GM23338 (cell line): ENCODE data around the gene LIMA1. TPM values are rescaled to one million over a fixed set of nuclear protein-coding genes. Genes with fewer than 3 reads are reported as not detected.

Source experiments
- ATAC-seq: fragments of 200-7000 bp; cut with Tn5 transposase; 3 replicates; pipeline ENCODE4 v1.9.1; 2020
- DNase-seq: peaks from one replicate; pipeline ENCODE4 v3.0.0-alpha.2; 2015; ENCODE audit warnings: low spot score
- H2AFZ ChIP-seq: fragments of 200-600 bp; sonication (generic); 2 replicates; pipeline ENCODE4 v1.8.0; 2016; ENCODE audit warnings: antibody characterized with exemption, mild to moderate bottlenecking, moderate library complexity
- H3F3A ChIP-seq: fragments of 200-600 bp; sonication (generic); replicated peaks from 2 replicates; pipeline ENCODE4 v1.8.0; 2017; ENCODE audit warnings: antibody characterized with exemption, mixed run types, low read depth
- H3K27ac ChIP-seq: fragments of 200-600 bp; sonication (generic); 2 replicates; pipeline ENCODE4 v1.6.1; 2016; ENCODE audit warnings: low read depth
- H3K27me3 ChIP-seq: fragments of 200-600 bp; sonication (generic); 2 replicates; pipeline ENCODE4 v1.8.0; 2016; ENCODE audit warnings: mild to moderate bottlenecking, mixed run types, moderate library complexity; ENCODE audit not compliant: insufficient read depth
- H3K36me3 ChIP-seq: fragments of 200-600 bp; sonication (generic); 2 replicates; pipeline ENCODE4 v1.8.0; 2016; ENCODE audit warnings: mild to moderate bottlenecking; ENCODE audit not compliant: insufficient read depth
- H3K4me1 ChIP-seq: fragments of 200-600 bp; sonication (generic); 2 replicates; pipeline ENCODE4 v1.8.0; 2016; ENCODE audit warnings: mild to moderate bottlenecking, moderate library complexity; ENCODE audit not compliant: insufficient read depth
- H3K4me2 ChIP-seq: fragments of 200-600 bp; sonication (generic); 2 replicates; pipeline ENCODE4 v1.7.1; 2017; ENCODE audit warnings: mixed run types
- H3K4me3 ChIP-seq: fragments of 200-600 bp; sonication (generic); 2 replicates; pipeline ENCODE4 v1.6.1; 2016; ENCODE audit warnings: mixed run types
- H3K79me2 ChIP-seq: fragments of 200-600 bp; sonication (generic); replicated peaks from 2 replicates; pipeline ENCODE4 v1.8.0; 2017; ENCODE audit warnings: mild to moderate bottlenecking; ENCODE audit not compliant: insufficient read depth
- H3K9me2 ChIP-seq: fragments of 200-600 bp; sonication (generic); 2 replicates; pipeline ENCODE4 v1.8.0; 2017; ENCODE audit not compliant: insufficient read depth
- H4K20me1 ChIP-seq: fragments of 200-600 bp; sonication (generic); replicated peaks from 2 replicates; pipeline ENCODE4 v1.8.0; 2017; ENCODE audit warnings: mild to moderate bottlenecking; ENCODE audit not compliant: insufficient read depth
- H3K27ac Mint-ChIP-seq: 2 replicates; pipeline ENCODE4 v1.8.0; 2020; ENCODE audit warnings: inconsistent platforms, mild to moderate bottlenecking, moderate library complexity, mixed read lengths
- H3K27me3 Mint-ChIP-seq: 3 replicates; pipeline ENCODE4 v1.8.0; 2022; ENCODE audit warnings: low read depth, mild to moderate bottlenecking, moderate library complexity, mixed read lengths, inconsistent platforms; ENCODE audit not compliant: insufficient read depth, poor library complexity
- H3K36me3 Mint-ChIP-seq: 3 replicates; pipeline ENCODE4 v1.8.0; 2021; ENCODE audit warnings: low read depth, mild to moderate bottlenecking, inconsistent platforms, moderate library complexity, mixed read lengths
- H3K4me1 Mint-ChIP-seq: 3 replicates; pipeline ENCODE4 v1.8.0; 2020; ENCODE audit warnings: mild to moderate bottlenecking, inconsistent platforms, mixed read lengths
- H3K4me3 Mint-ChIP-seq: 3 replicates; pipeline ENCODE4 v1.8.0; 2021; ENCODE audit warnings: moderate library complexity, mild to moderate bottlenecking, inconsistent platforms, mixed read lengths
- H3K9me3 Mint-ChIP-seq: 3 replicates; pipeline ENCODE4 v1.8.0; 2020; ENCODE audit warnings: moderate library complexity, mild to moderate bottlenecking, inconsistent platforms, mixed read lengths
- CREB1 ChIP-seq: fragments of 250-450 bp; sonication (Bioruptor Pico); IDR thresholded peaks from 2 replicates; pipeline ENCODE4 v1.5.0; 2020; ENCODE audit warnings: low read depth, mild to moderate bottlenecking, moderate library complexity
- EZH2 ChIP-seq: fragments of 200-600 bp; sonication (generic); IDR thresholded peaks from one replicate; pipeline ENCODE4 v1.8.0; 2017; ENCODE audit warnings: antibody characterized with exemption, mild to moderate bottlenecking, low read depth; ENCODE audit not compliant: unreplicated experiment
- EZH2phosphoT487 ChIP-seq: fragments of 200-600 bp; sonication (generic); IDR thresholded peaks from one replicate; pipeline ENCODE4 v1.8.1; 2018; ENCODE audit warnings: antibody characterized with exemption; ENCODE audit not compliant: unreplicated experiment
- JUNB ChIP-seq: IDR thresholded peaks from one replicate; pipeline ENCODE4 v1.6.1; 2016; ENCODE audit warnings: antibody characterized with exemption; ENCODE audit not compliant: unreplicated experiment
- POLR2AphosphoS5 ChIP-seq: IDR thresholded peaks from 2 replicates; pipeline ENCODE4 v1.6.1; 2016; ENCODE audit warnings: antibody characterized with exemption, low read depth
- STAT1 ChIP-seq: IDR thresholded peaks from one replicate; pipeline ENCODE4 v1.6.1; 2016; ENCODE audit warnings: antibody characterized with exemption; ENCODE audit not compliant: unreplicated experiment
- ZNF331 ChIP-seq: fragments of 250-450 bp; sonication (Bioruptor Pico); IDR thresholded peaks from 2 replicates; pipeline ENCODE4 v1.5.0; 2020; ENCODE audit warnings: low read depth, mild to moderate bottlenecking, moderate library complexity
- polyA plus RNA-seq: library from polyadenylated mRNA; unstranded; fragments of >200 nt; fragmentation: Nextera tagmentation; extraction: Ambion mirVana; gene quantifications from 2 replicates; pipeline ENCODE4 v1.2.1, GENCODE V29; 2016
- total RNA-seq: library from RNA; depleted of rRNA; stranded (reverse); fragments of >200 nt; shearing (Covaris generic); gene quantifications from 2 replicates; pipeline ENCODE4 v1.2.3, GENCODE V29; 2014
- TF ChIP-seq, protein P1 (sequence below): IDR thresholded peaks from one replicate; pipeline ENCODE4 v1.6.1; 2018; ENCODE audit warnings: antibody characterized with exemption; ENCODE audit not compliant: unreplicated experiment

Gene LIMA1
- total and polyA plus RNA-seq, 2 experiments from 2014 or later, result 27.7 to 29.6 TPM

DNA sequence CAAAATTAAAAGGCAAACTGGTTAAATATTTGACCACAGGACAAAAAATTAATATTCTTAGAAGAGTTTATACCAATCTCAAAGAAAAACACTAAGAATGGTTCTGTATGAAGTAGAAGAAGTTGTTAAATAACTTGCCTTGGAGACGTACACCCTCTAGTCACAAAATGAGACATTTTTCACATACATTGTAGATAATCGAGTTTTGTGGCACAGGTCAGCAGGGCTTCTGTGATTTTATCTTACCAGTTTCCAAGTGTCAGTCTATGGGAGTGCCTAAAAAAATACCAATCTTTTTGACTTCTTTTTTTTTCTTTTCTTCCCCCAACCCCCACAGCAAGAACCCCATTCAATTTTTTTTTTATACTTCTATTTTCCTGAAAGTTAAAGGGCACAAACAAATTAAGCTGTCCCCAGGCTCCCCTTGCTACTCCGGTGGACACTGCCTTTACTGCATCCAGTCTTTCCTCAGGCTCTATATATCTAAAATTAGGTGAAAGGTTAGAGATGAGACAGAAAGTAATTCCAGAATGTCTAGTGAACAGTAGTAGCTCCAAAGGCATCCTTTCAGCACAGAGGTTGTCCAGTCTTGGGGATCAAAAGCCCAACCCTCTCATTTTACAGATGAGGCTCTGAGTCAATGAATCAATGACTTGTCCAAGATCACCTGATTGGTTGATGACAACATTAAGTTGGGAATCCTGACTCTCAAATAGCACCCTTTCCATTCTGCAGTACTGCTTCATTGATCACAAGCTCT, 6.2 kb downstream of the LIMA1 start:
- 0 out of 2 replicates have a peak, but pooled peaks cover 1% of the 10 kb centered on the region for H3K4me1 ChIP-seq

DNA sequence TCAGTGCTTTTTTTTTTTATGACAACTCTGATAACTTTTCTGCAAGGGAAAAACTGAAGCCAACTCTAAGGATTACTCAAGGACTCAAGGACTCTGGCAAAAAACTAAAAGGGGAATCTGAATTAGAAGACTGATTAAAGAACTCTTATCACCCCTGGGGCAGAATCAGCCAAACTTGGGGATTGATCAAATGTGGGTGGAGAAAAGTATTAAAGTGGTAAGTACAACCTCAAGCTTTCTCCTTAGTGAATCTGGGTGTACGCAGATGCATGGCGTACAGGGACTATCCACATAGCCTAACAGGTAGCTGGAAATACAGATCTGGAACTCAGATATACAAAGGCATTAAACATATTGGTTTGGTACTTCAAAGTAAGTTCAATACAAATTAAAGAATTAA, 7.3 kb downstream of the LIMA1 start:
- H3K27ac Mint-ChIP-seq, result no peak overlapping the region
- H3K27me3 Mint-ChIP-seq, result peaks cover 3% of the 10 kb centered on the region
- no peaks in the 10 kb centered on the region for H3K79me2 ChIP-seq
- H3K4me1 ChIP-seq, result peaks cover 10% of the 10 kb centered on the region
- no peaks in the 10 kb centered on the region for H3K9me3 Mint-ChIP-seq
- H3K36me3 Mint-ChIP-seq, result no peaks in the 10 kb centered on the region
- no peaks in the 10 kb centered on the region for H3K27me3 ChIP-seq
- no peak for TF ChIP-seq POLR2AphosphoS5
- no peak for TF ChIP-seq CREB1 (CRISPR knock-in tag)
- TF ChIP-seq ZNF331 (CRISPR knock-in tag), result no peak
- TF ChIP-seq, protein P1, sequence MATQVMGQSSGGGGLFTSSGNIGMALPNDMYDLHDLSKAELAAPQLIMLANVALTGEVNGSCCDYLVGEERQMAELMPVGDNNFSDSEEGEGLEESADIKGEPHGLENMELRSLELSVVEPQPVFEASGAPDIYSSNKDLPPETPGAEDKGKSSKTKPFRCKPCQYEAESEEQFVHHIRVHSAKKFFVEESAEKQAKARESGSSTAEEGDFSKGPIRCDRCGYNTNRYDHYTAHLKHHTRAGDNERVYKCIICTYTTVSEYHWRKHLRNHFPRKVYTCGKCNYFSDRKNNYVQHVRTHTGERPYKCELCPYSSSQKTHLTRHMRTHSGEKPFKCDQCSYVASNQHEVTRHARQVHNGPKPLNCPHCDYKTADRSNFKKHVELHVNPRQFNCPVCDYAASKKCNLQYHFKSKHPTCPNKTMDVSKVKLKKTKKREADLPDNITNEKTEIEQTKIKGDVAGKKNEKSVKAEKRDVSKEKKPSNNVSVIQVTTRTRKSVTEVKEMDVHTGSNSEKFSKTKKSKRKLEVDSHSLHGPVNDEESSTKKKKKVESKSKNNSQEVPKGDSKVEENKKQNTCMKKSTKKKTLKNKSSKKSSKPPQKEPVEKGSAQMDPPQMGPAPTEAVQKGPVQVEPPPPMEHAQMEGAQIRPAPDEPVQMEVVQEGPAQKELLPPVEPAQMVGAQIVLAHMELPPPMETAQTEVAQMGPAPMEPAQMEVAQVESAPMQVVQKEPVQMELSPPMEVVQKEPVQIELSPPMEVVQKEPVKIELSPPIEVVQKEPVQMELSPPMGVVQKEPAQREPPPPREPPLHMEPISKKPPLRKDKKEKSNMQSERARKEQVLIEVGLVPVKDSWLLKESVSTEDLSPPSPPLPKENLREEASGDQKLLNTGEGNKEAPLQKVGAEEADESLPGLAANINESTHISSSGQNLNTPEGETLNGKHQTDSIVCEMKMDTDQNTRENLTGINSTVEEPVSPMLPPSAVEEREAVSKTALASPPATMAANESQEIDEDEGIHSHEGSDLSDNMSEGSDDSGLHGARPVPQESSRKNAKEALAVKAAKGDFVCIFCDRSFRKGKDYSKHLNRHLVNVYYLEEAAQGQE, result no peak
- ATAC-seq, result no peak
- no peaks in the 10 kb centered on the region for H3K9me2 ChIP-seq
- H3K36me3 ChIP-seq, result no peaks in the 10 kb centered on the region
- H3K4me2 ChIP-seq, result no peak overlapping the region
- DNase-seq, result no peak
- no peaks in the 10 kb centered on the region for H3F3A ChIP-seq
- H4K20me1 ChIP-seq, result no peaks in the 10 kb centered on the region
- H2AFZ ChIP-seq, result no peak overlapping the region
- H3K4me1 Mint-ChIP-seq, result peaks cover 6% of the 10 kb centered on the region; the same call in 2 of the 3 replicates
- no peak overlapping the region for H3K4me3 Mint-ChIP-seq
- no peak overlapping the region for H3K4me3 ChIP-seq
- H3K27ac ChIP-seq, result no peak overlapping the region

More for the DNA sequence above, 6.2 kb downstream of the LIMA1 start:
- Mint-ChIP-seq H3K27ac (no peak overlapping the region), H3K27me3 (peaks cover 3% of the 10 kb centered on the region), H3K9me3 (no peaks in the 10 kb centered on the region), H3K4me3 (no peak overlapping the region), H3K36me3 (no peaks in the 10 kb centered on the region), H3K4me1 (no peaks in the 10 kb centered on the region)
- Histone ChIP-seq H4K20me1 (no peaks in the 10 kb centered on the region), H3K4me2 (no peak overlapping the region), H3K27me3 (peaks cover 8% of the 10 kb centered on the region; the same call in 1 of the 2 replicates), H3K4me3 (no peak overlapping the region), H3K36me3 (no peaks in the 10 kb centered on the region), H3K79me2 (no peaks in the 10 kb centered on the region), H3F3A (no peaks in the 10 kb centered on the region), H3K9me2 (no peaks in the 10 kb centered on the region), H3K27ac (no peak overlapping the region), H2AFZ (no peak overlapping the region)
- no peak for TF ChIP-seq EZH2phosphoT487
- no peak for TF ChIP-seq JUNB
- no peak for TF ChIP-seq STAT1
- TF ChIP-seq EZH2, result no peak
- peak; percentile 17 for DNase-seq
- no peak for ATAC-seq
